Spleen (tissue), 11 donors: ENCODE measurements around the gene KAT8. TPM values are rescaled to one million over a fixed set of nuclear protein-coding genes. Genes with fewer than 3 reads are reported as not detected.
A peak's percentile ranks its signal among the peaks of the same experiment; 100 is the strongest.

Experiments used
- DNase-seq: peaks from one replicate; pipeline ENCODE4 v3.0.0-alpha.2; 2020
- H3K27ac ChIP-seq, 8 donors: fragments of 200-600 bp; sonication (generic) in 7 of 8; 1 replicate in 4 of 8; 2 replicates in 4 of 8; pipeline versions ENCODE4 v1.5.0 to v1.8.0; 2016 to 2021; ENCODE audit warnings: inconsistent platforms in 4 of 8, mild to moderate bottlenecking in 4 of 8, moderate library complexity in 1 of 8
- H3K27me3 ChIP-seq, 7 donors: fragments of 200-600 bp; sonication (generic) in 6 of 7; replicated peaks in 1 of 7; 1 replicate in 4 of 7; 2 replicates in 3 of 7; pipeline versions ENCODE4 v1.5.0 to v1.8.0; 2016 to 2021; ENCODE audit warnings: inconsistent platforms in 3 of 7, mild to moderate bottlenecking in 1 of 7
- H3K36me3 ChIP-seq, 6 donors: fragments of 200-600 bp; sonication (generic) in 5 of 6; 1 replicate in 4 of 6; 2 replicates in 2 of 6; pipeline versions ENCODE4 v1.5.0 to v1.8.0; 2016 to 2021; ENCODE audit warnings: inconsistent platforms in 2 of 6
- H3K4me1 ChIP-seq, 6 donors: fragments of 200-600 bp; sonication (generic) in 5 of 6; 1 replicate in 3 of 6; 2 replicates in 3 of 6; pipeline versions ENCODE4 v1.5.0 to v1.8.0; 2016 to 2021; ENCODE audit warnings: inconsistent platforms in 3 of 6
- H3K4me3 ChIP-seq, 8 donors: fragments of 200-600 bp; sonication (generic) in 7 of 8; 1 replicate in 4 of 8; 2 replicates in 4 of 8; pipeline versions ENCODE4 v1.5.0 to v1.8.0; 2016 to 2021; ENCODE audit warnings: inconsistent platforms in 4 of 8, mild to moderate bottlenecking in 4 of 8, moderate library complexity in 2 of 8
- H3K9me3 ChIP-seq, 8 donors: fragments of 200-600 bp; sonication (generic) in 7 of 8; 1 replicate in 4 of 8; 2 replicates in 4 of 8; pipeline versions ENCODE4 v1.5.0 to v1.8.0; 2016 to 2021; ENCODE audit warnings: inconsistent platforms in 4 of 8
- CTCF ChIP-seq, 11 experiments: fragments of 200-600 bp in 7 of 11; fragments of 450-650 bp in 4 of 11; sonication (generic) in 4 of 11; IDR thresholded peaks in 8 of 11; conservative IDR thresholded peaks in 3 of 11; 1 replicate in 7 of 11; 2 replicates in 4 of 11; pipeline versions ENCODE4 v1.4.0 to v1.8.0; 2016 to 2021; ENCODE audit warnings: antibody characterized with exemption in 11 of 11, inconsistent platforms in 4 of 11, mild to moderate bottlenecking in 1 of 11
- POLR2A ChIP-seq, 3 donors: fragments of 450-650 bp; IDR thresholded peaks; one replicate each; pipeline ENCODE4 v1.5.1; 2017; ENCODE audit warnings: antibody characterized with exemption in 3 of 3, mild to moderate bottlenecking in 1 of 3
- POLR2AphosphoS5 ChIP-seq, 3 donors: sonication (generic); formaldehyde crosslinking; IDR thresholded peaks; one replicate each; pipeline ENCODE4 v1.5.1; 2017; ENCODE audit warnings: antibody characterized with exemption in 3 of 3
- WGBS, 5 donors: extraction: QIAGEN DNeasy Blood & Tissue Kit in 3 of 5; methylation state at CpG; one replicate each; pipeline versions ENCODE4 v1.1.5 to v1.1.7; 2013 to 2018; 5-methylcytosine and 5-hydroxymethylcytosine counted together
- intact Hi-C: fragments of 100-400 bp; cut with DNase I; formaldehyde crosslinking; loops from one replicate; pipeline ENCODE4 v1.15.0; 2023; ENCODE audit warnings: low total_unique reads
- polyA plus RNA-seq, 3 donors: library from polyadenylated mRNA; stranded (reverse); fragments of 200-250 nt; gene quantifications; one replicate each; pipeline ENCODE4 v1.2.1, GENCODE V29; 2013
- total RNA-seq, 7 donors: library from RNA; depleted of rRNA in 3 of 7; stranded (reverse); fragments of >200 nt in 3 of 7; fragmentation: NEBNext Ultra II Directional in 4 of 7; extraction: Animal tissue kit (Norgen Biotek cat#: 25700) in 4 of 7; gene quantifications; one replicate each; pipeline versions ENCODE4 v1.1.0 to v1.2.1, GENCODE V29; 2016 to 2021
- donor health status: healthy with polysubstance abuse.
- donor health status: DM: no; HTN: no; CAD: no; lungs with moderate emphysema.
- donor health status: DM: no; HTN: no; CAD: no.
- donor health status: Bipolar disorder and iron deficiency.
- donor health status: healthy.
- donor health status: DM: no; HTN: no; CAD: no.
- donor health status: DM: yes; HTN: yes; CAD: no.

KAT8 gene
- total and polyA plus RNA-seq, 10 donors, result 48.7 to 94.8 (median 80.4) TPM

GRCh38 chr16:31131841-31132271 lies 14.4 kb downstream of the KAT8 start:
- H3K36me3 ChIP-seq, result peaks cover 0 to 67% (median 52%) of the 10 kb centered on the region in 6 donors
- no peak overlapping the region for H3K4me3 ChIP-seq
- intact Hi-C loops, result no loop called here
- no peaks in the 10 kb centered on the region for H3K27me3 ChIP-seq
- DNase-seq, result no peak
- H3K9me3 ChIP-seq, result no peaks in the 10 kb centered on the region
- WGBS, 5 donors, result 78 to 90% (median 85%) methylated on average over 1 to 5 of the region's 5 CpGs
- H3K27ac ChIP-seq, result peak overlapping the region in 1 of 8 donors; percentile 99
- peaks cover 0 to 65% (median 30%) of the 10 kb centered on the region in 6 donors for H3K4me1 ChIP-seq
- TF ChIP-seq POLR2AphosphoS5 (IDR thresholded peaks at IDR 0.05) (peak in 1 of 3 donors; percentile 3), POLR2A (IDR thresholded peaks at IDR 0.05) (no peak), CTCF (IDR thresholded peaks at IDR 0.05 in 8 of 11, conservative IDR thresholded peaks at IDR 0.05 in 3 of 11) (no peak)

GRCh38 chr16:31132303-31132979 lies 15.0 kb downstream of the KAT8 start:
- no peaks in the 10 kb centered on the region for H3K27me3 ChIP-seq
- H3K4me3 ChIP-seq, result no peak overlapping the region
- TF ChIP-seq CTCF (IDR thresholded peaks at IDR 0.05 in 8 of 11, conservative IDR thresholded peaks at IDR 0.05 in 3 of 11) (no peak), POLR2AphosphoS5 (IDR thresholded peaks at IDR 0.05) (peak in 2 of 3 donors; percentile 9 to 40), POLR2A (IDR thresholded peaks at IDR 0.05) (no peak)
- peaks cover 0 to 60% (median 27%) of the 10 kb centered on the region in 6 donors for H3K4me1 ChIP-seq
- peaks cover 0 to 61% (median 46%) of the 10 kb centered on the region in 6 donors for H3K36me3 ChIP-seq
- no peak for DNase-seq
- peak overlapping the region in 1 of 8 donors; percentile 99 for H3K27ac ChIP-seq
- no peaks in the 10 kb centered on the region for H3K9me3 ChIP-seq
- WGBS, 5 donors, result 91 to 92% (median 92%) methylated on average over 14 to 20 of the region's 20 CpGs
- intact Hi-C loops, result no loop called here

- H3K4me1 ChIP-seq, result peaks cover 0 to 53% (median 22%) of the 10 kb centered on the region in 6 donors
- TF ChIP-seq POLR2AphosphoS5 (IDR thresholded peaks at IDR 0.05) (peak in 1 of 3 donors; percentile 32), CTCF (IDR thresholded peaks at IDR 0.05 in 8 of 11, conservative IDR thresholded peaks at IDR 0.05 in 3 of 11) (no peak)
- intact Hi-C loops, result no loop called here
- no peaks in the 10 kb centered on the region for H3K9me3 ChIP-seq
- H3K36me3 ChIP-seq, result peaks cover 0 to 55% (median 42%) of the 10 kb centered on the region in 6 donors
- no peak overlapping the region for H3K27ac ChIP-seq
- no peak overlapping the region for H3K4me3 ChIP-seq
- no peaks in the 10 kb centered on the region for H3K27me3 ChIP-seq
- 85 to 93% (median 91%) methylated on average over 4 to 6 of the region's 6 CpGs for WGBS, 5 donors
- no peak for DNase-seq
These were observed 15.6 kb downstream of the KAT8 start for GRCh38 chr16:31133046-31133501.

- H3K4me3 ChIP-seq, result no peak overlapping the region
- intact Hi-C loops, result no loop called here
- H3K9me3 ChIP-seq, result no peaks in the 10 kb centered on the region
- H3K27me3 ChIP-seq, result no peaks in the 10 kb centered on the region
- 46 to 69% (median 50%) methylated on average over 5 of the region's 5 CpGs for WGBS, 5 donors
- peaks cover 0 to 44% (median 35%) of the 10 kb centered on the region in 6 donors for H3K36me3 ChIP-seq
- DNase-seq, result no peak
- no peak for TF ChIP-seq CTCF (IDR thresholded peaks at IDR 0.05 in 8 of 11, conservative IDR thresholded peaks at IDR 0.05 in 3 of 11)
- no peak for TF ChIP-seq POLR2A (IDR thresholded peaks at IDR 0.05)
- no peak for TF ChIP-seq POLR2AphosphoS5 (IDR thresholded peaks at IDR 0.05)
- peaks cover 0 to 54% (median 20%) of the 10 kb centered on the region in 6 donors for H3K4me1 ChIP-seq
- H3K27ac ChIP-seq, result peak overlapping the region in 2 of 8 donors; percentile 21 to 36
These were observed 16.7 kb downstream of the KAT8 start for GRCh38 chr16:31134091-31134571.
